ENCODE data around the gene RHO.
"Not testable (repeated sequence)": the region's sequence is repeated elsewhere in the genome, so short reads cannot be mapped to it uniquely, and the experiment has no call there.

RHO gene

GRCh38 chr3:129522953-129523352 is 5.5 kb upstream of the RHO start:
- DNase-seq = no peak

- no peak for DNase-seq
These were observed 4.4 kb upstream of the RHO start for GRCh38 chr3:129524081-129524480.

- no peak for DNase-seq
These were observed 3.0 kb upstream of the RHO start for GRCh38 chr3:129525341-129525968.

- no peak for DNase-seq
These were observed 2.1 kb upstream of the RHO start for GRCh38 chr3:129526121-129526900.

- DNase-seq = no peak
These were observed 1.2 kb upstream of the RHO start for GRCh38 chr3:129527262-129527661.

- no peak for DNase-seq
These were observed 1.2 kb downstream of the RHO start for GRCh38 chr3:129529436-129530210.

GRCh38 chr3:129530251-129530791 is 1.9 kb downstream of the RHO start:
- DNase-seq = no peak

- DNase-seq = no peak
These were observed 2.4 kb downstream of the RHO start for GRCh38 chr3:129530821-129531220.

- no peak for DNase-seq
These were observed 3.3 kb downstream of the RHO start for GRCh38 chr3:129531699-129532098.

GRCh38 chr3:129532261-129532660 is 3.8 kb downstream of the RHO start:
- DNase-seq = no peak

- no peak for DNase-seq
These were observed 5.0 kb downstream of the RHO start for GRCh38 chr3:129533406-129533805.

GRCh38 chr3:129534428-129535027 is 6.1 kb downstream of the RHO start:
- DNase-seq = no peak

- no peak for DNase-seq
These were observed 6.6 kb downstream of the RHO start for GRCh38 chr3:129535075-129535474.

- DNase-seq = no peak
These were observed 7.9 kb downstream of the RHO start for GRCh38 chr3:129536374-129536667.

- no peak for DNase-seq
These were observed 8.4 kb downstream of the RHO start for GRCh38 chr3:129536804-129537203.

- no peak for DNase-seq
These were observed 10.8 kb downstream of the RHO start for GRCh38 chr3:129539206-129539605.

GRCh38 chr3:129540776-129541516 is 12.5 kb downstream of the RHO start:
- DNase-seq = no peak

GRCh38 chr3:129542747-129543146 is 14.3 kb downstream of the RHO start:
- no peak for DNase-seq

- no peak for DNase-seq
These were observed 14.8 kb downstream of the RHO start, which contains the start of gene H1-8 for GRCh38 chr3:129543156-129543790. H1-8 (plus strand) TSS chr3:129543175; CDS start chr3:129543219, 44 bp downstream.

GRCh38 chr3:129543999-129544398 is 15.6 kb downstream of the RHO start:
- no peak for DNase-seq

- DNase-seq = not testable (repeated sequence)
These were observed 17.5 kb downstream of the RHO start for GRCh38 chr3:129545951-129546350.

GRCh38 chr3:129547241-129547640 is 18.8 kb downstream of the RHO start:
- DNase-seq = no peak
